Measurements from ENCODE around the gene ARHGEF17.

DNA sequence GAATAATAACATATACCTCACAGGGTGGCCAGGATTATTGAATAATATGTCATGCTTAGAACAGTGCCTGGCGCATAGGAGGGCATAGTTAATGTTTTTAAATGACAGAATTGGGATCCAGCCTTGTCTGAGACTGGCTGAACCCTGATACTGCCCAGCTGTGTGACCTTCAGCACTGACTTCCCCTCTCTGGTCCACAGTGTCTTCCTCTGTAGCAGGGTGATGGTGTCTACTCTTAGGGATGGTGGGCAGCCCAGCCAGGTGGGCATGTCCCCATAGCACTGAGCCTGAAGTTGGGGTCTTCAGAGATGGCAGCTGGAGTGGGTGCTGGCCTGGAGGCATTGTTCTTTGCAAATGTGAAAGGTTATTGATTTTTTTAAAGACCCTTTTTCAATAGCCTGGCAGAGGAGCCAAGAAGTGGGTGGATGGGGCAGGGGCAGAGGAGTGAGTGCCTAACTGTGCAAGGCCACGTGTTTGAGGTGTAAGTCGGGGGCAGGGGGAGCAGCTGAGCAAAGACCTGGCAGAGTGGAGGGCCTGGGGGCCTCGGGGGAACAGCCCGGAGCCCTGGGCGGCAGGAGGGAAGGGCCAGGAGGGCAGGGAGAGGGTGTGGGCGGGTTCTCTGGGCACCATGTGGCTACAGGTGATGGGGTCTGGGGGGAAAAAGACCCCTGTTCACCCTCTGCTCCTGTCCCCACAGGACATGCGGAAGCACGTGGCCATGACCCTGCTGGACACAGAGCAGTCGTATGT is 38.3 kb downstream of the ARHGEF17 start:
- no peak for TF ChIP-seq POLR2A (IDR thresholded peaks at IDR 0.05)
- TF ChIP-seq EP300 (IDR thresholded peaks at IDR 0.05) = no peak

Data from stomach (tissue), 4 donors.